GM23338 (cell line): ENCODE data around the gene TTF1. TPM values are rescaled to one million over a fixed set of nuclear protein-coding genes. Genes with fewer than 3 reads are reported as not detected.

Experiments used
- ATAC-seq: fragments of 200-7000 bp; cut with Tn5 transposase; 3 replicates; pipeline ENCODE4 v1.9.1; 2020
- DNase-seq: peaks from one replicate; pipeline ENCODE4 v3.0.0-alpha.2; 2015; ENCODE audit warnings: low spot score
- H2AFZ ChIP-seq: fragments of 200-600 bp; sonication (generic); 2 replicates; pipeline ENCODE4 v1.8.0; 2016; ENCODE audit warnings: antibody characterized with exemption, mild to moderate bottlenecking, moderate library complexity
- H3F3A ChIP-seq: fragments of 200-600 bp; sonication (generic); replicated peaks from 2 replicates; pipeline ENCODE4 v1.8.0; 2017; ENCODE audit warnings: antibody characterized with exemption, mixed run types, low read depth
- H3K27ac ChIP-seq: fragments of 200-600 bp; sonication (generic); 2 replicates; pipeline ENCODE4 v1.6.1; 2016; ENCODE audit warnings: low read depth
- H3K27me3 ChIP-seq: fragments of 200-600 bp; sonication (generic); 2 replicates; pipeline ENCODE4 v1.8.0; 2016; ENCODE audit warnings: mild to moderate bottlenecking, mixed run types, moderate library complexity; ENCODE audit not compliant: insufficient read depth
- H3K36me3 ChIP-seq: fragments of 200-600 bp; sonication (generic); 2 replicates; pipeline ENCODE4 v1.8.0; 2016; ENCODE audit warnings: mild to moderate bottlenecking; ENCODE audit not compliant: insufficient read depth
- H3K4me1 ChIP-seq: fragments of 200-600 bp; sonication (generic); 2 replicates; pipeline ENCODE4 v1.8.0; 2016; ENCODE audit warnings: mild to moderate bottlenecking, moderate library complexity; ENCODE audit not compliant: insufficient read depth
- H3K4me2 ChIP-seq: fragments of 200-600 bp; sonication (generic); 2 replicates; pipeline ENCODE4 v1.7.1; 2017; ENCODE audit warnings: mixed run types
- H3K4me3 ChIP-seq: fragments of 200-600 bp; sonication (generic); 2 replicates; pipeline ENCODE4 v1.6.1; 2016; ENCODE audit warnings: mixed run types
- H3K79me2 ChIP-seq: fragments of 200-600 bp; sonication (generic); replicated peaks from 2 replicates; pipeline ENCODE4 v1.8.0; 2017; ENCODE audit warnings: mild to moderate bottlenecking; ENCODE audit not compliant: insufficient read depth
- H3K9me2 ChIP-seq: fragments of 200-600 bp; sonication (generic); 2 replicates; pipeline ENCODE4 v1.8.0; 2017; ENCODE audit not compliant: insufficient read depth
- H4K20me1 ChIP-seq: fragments of 200-600 bp; sonication (generic); replicated peaks from 2 replicates; pipeline ENCODE4 v1.8.0; 2017; ENCODE audit warnings: mild to moderate bottlenecking; ENCODE audit not compliant: insufficient read depth
- H3K27ac Mint-ChIP-seq: 2 replicates; pipeline ENCODE4 v1.8.0; 2020; ENCODE audit warnings: inconsistent platforms, mild to moderate bottlenecking, moderate library complexity, mixed read lengths
- H3K27me3 Mint-ChIP-seq: 3 replicates; pipeline ENCODE4 v1.8.0; 2022; ENCODE audit warnings: low read depth, mild to moderate bottlenecking, moderate library complexity, mixed read lengths, inconsistent platforms; ENCODE audit not compliant: insufficient read depth, poor library complexity
- H3K36me3 Mint-ChIP-seq: 3 replicates; pipeline ENCODE4 v1.8.0; 2021; ENCODE audit warnings: low read depth, mild to moderate bottlenecking, inconsistent platforms, moderate library complexity, mixed read lengths
- H3K4me1 Mint-ChIP-seq: 3 replicates; pipeline ENCODE4 v1.8.0; 2020; ENCODE audit warnings: mild to moderate bottlenecking, inconsistent platforms, mixed read lengths
- H3K4me3 Mint-ChIP-seq: 3 replicates; pipeline ENCODE4 v1.8.0; 2021; ENCODE audit warnings: moderate library complexity, mild to moderate bottlenecking, inconsistent platforms, mixed read lengths
- H3K9me3 Mint-ChIP-seq: 3 replicates; pipeline ENCODE4 v1.8.0; 2020; ENCODE audit warnings: moderate library complexity, mild to moderate bottlenecking, inconsistent platforms, mixed read lengths
- CREB1 ChIP-seq: fragments of 250-450 bp; sonication (Bioruptor Pico); IDR thresholded peaks from 2 replicates; pipeline ENCODE4 v1.5.0; 2020; ENCODE audit warnings: low read depth, mild to moderate bottlenecking, moderate library complexity
- EZH2 ChIP-seq: fragments of 200-600 bp; sonication (generic); IDR thresholded peaks from one replicate; pipeline ENCODE4 v1.8.0; 2017; ENCODE audit warnings: antibody characterized with exemption, mild to moderate bottlenecking, low read depth; ENCODE audit not compliant: unreplicated experiment
- JUNB ChIP-seq: IDR thresholded peaks from one replicate; pipeline ENCODE4 v1.6.1; 2016; ENCODE audit warnings: antibody characterized with exemption; ENCODE audit not compliant: unreplicated experiment
- POLR2AphosphoS5 ChIP-seq: IDR thresholded peaks from 2 replicates; pipeline ENCODE4 v1.6.1; 2016; ENCODE audit warnings: antibody characterized with exemption, low read depth
- ZNF462 ChIP-seq: fragments of 250-450 bp; sonication (Bioruptor Pico); IDR thresholded peaks from 2 replicates; pipeline ENCODE4 v1.5.0; 2020; ENCODE audit warnings: mild to moderate bottlenecking, moderate library complexity
- polyA plus RNA-seq: library from polyadenylated mRNA; unstranded; fragments of >200 nt; fragmentation: Nextera tagmentation; extraction: Ambion mirVana; gene quantifications from 2 replicates; pipeline ENCODE4 v1.2.1, GENCODE V29; 2016
- total RNA-seq: library from RNA; depleted of rRNA; stranded (reverse); fragments of >200 nt; shearing (Covaris generic); gene quantifications from 2 replicates; pipeline ENCODE4 v1.2.3, GENCODE V29; 2014
- TF ChIP-seq, protein P1 (sequence below): IDR thresholded peaks from one replicate; pipeline ENCODE4 v1.6.1; 2018; ENCODE audit warnings: antibody characterized with exemption; ENCODE audit not compliant: unreplicated experiment

TTF1 gene
- total and polyA plus RNA-seq, 2 experiments from 2014 or later: 14.9 to 25.0 TPM

- H3K4me1 ChIP-seq: no peaks in the 10 kb centered on the region
Observed at GRCh38 chr9:132381966-132382541, 24.6 kb downstream of the TTF1 start.

More at GRCh38 chr9:132381966-132382541, 24.6 kb downstream of the TTF1 start:
- Histone ChIP-seq H3K9me2 (no peaks in the 10 kb centered on the region), H3K4me2 (no peak overlapping the region), H3F3A (peaks cover 16% of the 10 kb centered on the region), H3K27me3 (no peaks in the 10 kb centered on the region), H3K4me3 (no peak overlapping the region), H4K20me1 (peaks cover 17% of the 10 kb centered on the region), H2AFZ (no peak overlapping the region), H3K27ac (no peak overlapping the region), H3K36me3 (peaks cover 11% of the 10 kb centered on the region; the same call in 1 of the 2 replicates), H3K79me2 (no peaks in the 10 kb centered on the region)
- Mint-ChIP-seq H3K27ac (no peak overlapping the region), H3K4me1 (no peaks in the 10 kb centered on the region), H3K36me3 (peaks cover 50% of the 10 kb centered on the region), H3K9me3 (no peaks in the 10 kb centered on the region), H3K27me3 (peaks cover 2% of the 10 kb centered on the region), H3K4me3 (no peak overlapping the region)
- ATAC-seq (no peak), DNase-seq (no peak)
- TF ChIP-seq, protein P1, sequence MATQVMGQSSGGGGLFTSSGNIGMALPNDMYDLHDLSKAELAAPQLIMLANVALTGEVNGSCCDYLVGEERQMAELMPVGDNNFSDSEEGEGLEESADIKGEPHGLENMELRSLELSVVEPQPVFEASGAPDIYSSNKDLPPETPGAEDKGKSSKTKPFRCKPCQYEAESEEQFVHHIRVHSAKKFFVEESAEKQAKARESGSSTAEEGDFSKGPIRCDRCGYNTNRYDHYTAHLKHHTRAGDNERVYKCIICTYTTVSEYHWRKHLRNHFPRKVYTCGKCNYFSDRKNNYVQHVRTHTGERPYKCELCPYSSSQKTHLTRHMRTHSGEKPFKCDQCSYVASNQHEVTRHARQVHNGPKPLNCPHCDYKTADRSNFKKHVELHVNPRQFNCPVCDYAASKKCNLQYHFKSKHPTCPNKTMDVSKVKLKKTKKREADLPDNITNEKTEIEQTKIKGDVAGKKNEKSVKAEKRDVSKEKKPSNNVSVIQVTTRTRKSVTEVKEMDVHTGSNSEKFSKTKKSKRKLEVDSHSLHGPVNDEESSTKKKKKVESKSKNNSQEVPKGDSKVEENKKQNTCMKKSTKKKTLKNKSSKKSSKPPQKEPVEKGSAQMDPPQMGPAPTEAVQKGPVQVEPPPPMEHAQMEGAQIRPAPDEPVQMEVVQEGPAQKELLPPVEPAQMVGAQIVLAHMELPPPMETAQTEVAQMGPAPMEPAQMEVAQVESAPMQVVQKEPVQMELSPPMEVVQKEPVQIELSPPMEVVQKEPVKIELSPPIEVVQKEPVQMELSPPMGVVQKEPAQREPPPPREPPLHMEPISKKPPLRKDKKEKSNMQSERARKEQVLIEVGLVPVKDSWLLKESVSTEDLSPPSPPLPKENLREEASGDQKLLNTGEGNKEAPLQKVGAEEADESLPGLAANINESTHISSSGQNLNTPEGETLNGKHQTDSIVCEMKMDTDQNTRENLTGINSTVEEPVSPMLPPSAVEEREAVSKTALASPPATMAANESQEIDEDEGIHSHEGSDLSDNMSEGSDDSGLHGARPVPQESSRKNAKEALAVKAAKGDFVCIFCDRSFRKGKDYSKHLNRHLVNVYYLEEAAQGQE: no peak
- TF ChIP-seq CREB1 (CRISPR knock-in tag): no peak
- TF ChIP-seq POLR2AphosphoS5: no peak
- no peak for TF ChIP-seq JUNB
- TF ChIP-seq ZNF462: no peak
- TF ChIP-seq EZH2: no peak
